ENCODE results near the gene FAM149A.
A peak's percentile ranks its signal among the peaks of the same experiment; 100 is the strongest.

FAM149A gene

GRCh38 chr4:186169945-186170802, 65.7 kb downstream of the FAM149A start:
- TF ChIP-seq, protein P1, sequence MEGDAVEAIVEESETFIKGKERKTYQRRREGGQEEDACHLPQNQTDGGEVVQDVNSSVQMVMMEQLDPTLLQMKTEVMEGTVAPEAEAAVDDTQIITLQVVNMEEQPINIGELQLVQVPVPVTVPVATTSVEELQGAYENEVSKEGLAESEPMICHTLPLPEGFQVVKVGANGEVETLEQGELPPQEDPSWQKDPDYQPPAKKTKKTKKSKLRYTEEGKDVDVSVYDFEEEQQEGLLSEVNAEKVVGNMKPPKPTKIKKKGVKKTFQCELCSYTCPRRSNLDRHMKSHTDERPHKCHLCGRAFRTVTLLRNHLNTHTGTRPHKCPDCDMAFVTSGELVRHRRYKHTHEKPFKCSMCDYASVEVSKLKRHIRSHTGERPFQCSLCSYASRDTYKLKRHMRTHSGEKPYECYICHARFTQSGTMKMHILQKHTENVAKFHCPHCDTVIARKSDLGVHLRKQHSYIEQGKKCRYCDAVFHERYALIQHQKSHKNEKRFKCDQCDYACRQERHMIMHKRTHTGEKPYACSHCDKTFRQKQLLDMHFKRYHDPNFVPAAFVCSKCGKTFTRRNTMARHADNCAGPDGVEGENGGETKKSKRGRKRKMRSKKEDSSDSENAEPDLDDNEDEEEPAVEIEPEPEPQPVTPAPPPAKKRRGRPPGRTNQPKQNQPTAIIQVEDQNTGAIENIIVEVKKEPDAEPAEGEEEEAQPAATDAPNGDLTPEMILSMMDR (IDR thresholded peaks at IDR 0.05; ENCODE audit: low read depth, low read length): no peak
- no peak for DNase-seq (ENCODE audit: extremely low read depth, low read depth)

DNA sequence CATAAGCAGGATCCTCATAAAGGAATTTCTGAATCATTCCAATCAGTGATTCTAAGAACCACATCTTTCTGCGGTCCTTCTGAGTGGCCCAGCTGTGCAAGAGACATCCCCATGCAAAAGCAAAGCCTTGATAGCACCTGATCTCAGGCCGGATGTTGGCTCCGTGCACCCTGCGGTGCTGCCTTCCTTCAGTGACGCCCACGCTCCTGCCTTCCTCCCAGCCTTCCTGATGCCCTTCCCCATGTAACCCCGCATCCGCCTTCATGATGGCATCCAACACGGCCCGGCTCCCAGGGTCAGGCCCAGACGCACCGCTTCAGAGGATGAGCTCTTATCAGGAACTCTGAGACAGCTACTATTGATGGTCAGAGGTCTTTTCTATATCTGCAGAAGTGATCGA, 66.5 kb downstream of the FAM149A start:
- no peak for DNase-seq (ENCODE audit: extremely low read depth, low read depth)
- TF ChIP-seq, protein P1 (IDR thresholded peaks at IDR 0.05; ENCODE audit: low read depth, low read length): no peak

- DNase-seq (ENCODE audit: extremely low read depth, low read depth): no peak
- TF ChIP-seq, protein P1 (IDR thresholded peaks at IDR 0.05; ENCODE audit: low read depth, low read length): no peak
Observed at GRCh38 chr4:186172546-186172945, 68.0 kb downstream of the FAM149A start.

DNA sequence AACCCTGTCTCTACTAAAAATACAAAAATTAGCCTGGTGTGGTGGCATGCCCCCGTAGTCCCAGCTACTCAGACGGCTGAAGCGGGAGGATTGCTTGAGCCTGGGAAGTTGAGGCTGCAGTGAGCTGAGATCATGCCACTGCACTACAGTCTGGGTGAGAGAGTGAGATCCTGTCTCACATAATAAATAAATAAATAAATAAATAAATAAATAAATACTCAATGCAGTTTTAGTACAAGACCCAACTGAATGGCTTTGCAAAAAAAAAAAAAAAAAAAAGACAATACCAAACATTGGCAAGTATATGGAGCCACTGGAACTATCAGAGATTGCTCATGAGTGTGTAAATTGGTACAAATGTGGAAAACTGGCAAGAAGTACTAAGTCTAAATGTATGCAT, 83.6 kb downstream of the FAM149A start:
- TF ChIP-seq, protein P1 (IDR thresholded peaks at IDR 0.05; ENCODE audit: low read depth, low read length): no peak
- no peak for DNase-seq (ENCODE audit: extremely low read depth, low read depth)

GRCh38 chr4:186189656-186190055, 85.2 kb downstream of the FAM149A start:
- DNase-seq (ENCODE audit: extremely low read depth, low read depth): no peak
- TF ChIP-seq, protein P1 (IDR thresholded peaks at IDR 0.05; ENCODE audit: low read depth, low read length): no peak

- TF ChIP-seq, protein P1 (IDR thresholded peaks at IDR 0.05; ENCODE audit: low read depth, low read length): peak; percentile 1; the same call in 1 of the 2 replicates
- no peak for DNase-seq (ENCODE audit: extremely low read depth, low read depth)
Observed at GRCh38 chr4:186190581-186191199, 86.2 kb downstream of the FAM149A start.

All from AG09319 (cell line).